HL-60 (cell line): Measurements from ENCODE around the gene SRRM3.

ENCODE experiments used
- DNase-seq, 2 experiments: peaks; one replicate each; pipeline ENCODE4 v3.0.0-alpha.2; 2010 to 2020; ENCODE audit warnings: low read depth in 1 of 2, low spot score in 1 of 2
- H3K27ac ChIP-seq: fragments of 250-450 bp; sonication (Bioruptor Pico); replicated peaks from 2 replicates; pipeline ENCODE4 v1.5.1; 2020; ENCODE audit warnings: mild to moderate bottlenecking, moderate library complexity
- H3K27me3 ChIP-seq: fragments of 250-450 bp; sonication (Bioruptor Pico); 2 replicates; pipeline ENCODE4 v1.5.1; 2021; ENCODE audit warnings: mild to moderate bottlenecking, moderate library complexity; ENCODE audit not compliant: insufficient read depth, poor library complexity, severe bottlenecking
- H3K4me3 ChIP-seq: replicated peaks from 2 replicates; pipeline ENCODE4 v1.5.1; 2011; ENCODE audit warnings: mild to moderate bottlenecking, control low read depth, low read length; ENCODE audit not compliant: insufficient read depth
- CTCF ChIP-seq: IDR thresholded peaks from one replicate; pipeline ENCODE4 v1.5.1; 2011; ENCODE audit warnings: low read length, control low read depth, inconsistent platforms; ENCODE audit not compliant: insufficient read depth
- GABPA ChIP-seq: IDR thresholded peaks from 2 replicates; pipeline ENCODE4 v1.6.1; 2012; ENCODE audit warnings: low read depth
- POLR2AphosphoS5 ChIP-seq: IDR thresholded peaks from 2 replicates; pipeline ENCODE4 v1.6.1; 2012; ENCODE audit warnings: low read depth
- SPI1 ChIP-seq: IDR thresholded peaks from 2 replicates; pipeline ENCODE4 v1.6.1; 2012; ENCODE audit warnings: low read depth, mild to moderate bottlenecking, borderline replicate concordance
- TF ChIP-seq, protein P1 (sequence below): IDR thresholded peaks from 2 replicates; pipeline ENCODE4 v1.6.1; 2012; ENCODE audit warnings: low read depth; ENCODE audit not compliant: insufficient replicate concordance

Gene SRRM3

GRCh38 chr7:76189276-76189675 is 12.4 kb upstream of the SRRM3 start:
- TF ChIP-seq CTCF: no peak
- TF ChIP-seq POLR2AphosphoS5: no peak
- no peak for TF ChIP-seq GABPA
- TF ChIP-seq, protein P1, sequence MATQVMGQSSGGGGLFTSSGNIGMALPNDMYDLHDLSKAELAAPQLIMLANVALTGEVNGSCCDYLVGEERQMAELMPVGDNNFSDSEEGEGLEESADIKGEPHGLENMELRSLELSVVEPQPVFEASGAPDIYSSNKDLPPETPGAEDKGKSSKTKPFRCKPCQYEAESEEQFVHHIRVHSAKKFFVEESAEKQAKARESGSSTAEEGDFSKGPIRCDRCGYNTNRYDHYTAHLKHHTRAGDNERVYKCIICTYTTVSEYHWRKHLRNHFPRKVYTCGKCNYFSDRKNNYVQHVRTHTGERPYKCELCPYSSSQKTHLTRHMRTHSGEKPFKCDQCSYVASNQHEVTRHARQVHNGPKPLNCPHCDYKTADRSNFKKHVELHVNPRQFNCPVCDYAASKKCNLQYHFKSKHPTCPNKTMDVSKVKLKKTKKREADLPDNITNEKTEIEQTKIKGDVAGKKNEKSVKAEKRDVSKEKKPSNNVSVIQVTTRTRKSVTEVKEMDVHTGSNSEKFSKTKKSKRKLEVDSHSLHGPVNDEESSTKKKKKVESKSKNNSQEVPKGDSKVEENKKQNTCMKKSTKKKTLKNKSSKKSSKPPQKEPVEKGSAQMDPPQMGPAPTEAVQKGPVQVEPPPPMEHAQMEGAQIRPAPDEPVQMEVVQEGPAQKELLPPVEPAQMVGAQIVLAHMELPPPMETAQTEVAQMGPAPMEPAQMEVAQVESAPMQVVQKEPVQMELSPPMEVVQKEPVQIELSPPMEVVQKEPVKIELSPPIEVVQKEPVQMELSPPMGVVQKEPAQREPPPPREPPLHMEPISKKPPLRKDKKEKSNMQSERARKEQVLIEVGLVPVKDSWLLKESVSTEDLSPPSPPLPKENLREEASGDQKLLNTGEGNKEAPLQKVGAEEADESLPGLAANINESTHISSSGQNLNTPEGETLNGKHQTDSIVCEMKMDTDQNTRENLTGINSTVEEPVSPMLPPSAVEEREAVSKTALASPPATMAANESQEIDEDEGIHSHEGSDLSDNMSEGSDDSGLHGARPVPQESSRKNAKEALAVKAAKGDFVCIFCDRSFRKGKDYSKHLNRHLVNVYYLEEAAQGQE: no peak
- TF ChIP-seq SPI1: no peak
- no peak overlapping the region for H3K27ac ChIP-seq
- no peak for DNase-seq
- H3K27me3 ChIP-seq: no peaks in the 10 kb centered on the region
- no peak overlapping the region for H3K4me3 ChIP-seq

GRCh38 chr7:76191783-76192240 is 9.9 kb upstream of the SRRM3 start:
- TF ChIP-seq, protein P1: no peak
- TF ChIP-seq GABPA (no peak), SPI1 (no peak), CTCF (no peak), POLR2AphosphoS5 (no peak)
- Histone ChIP-seq H3K27ac (no peak overlapping the region), H3K4me3 (no peak overlapping the region), H3K27me3 (no peaks in the 10 kb centered on the region)
- peak; percentile 20 to 37 for DNase-seq

GRCh38 chr7:76193466-76193865 is 8.2 kb upstream of the SRRM3 start:
- Histone ChIP-seq H3K4me3 (no peak overlapping the region), H3K27ac (no peak overlapping the region), H3K27me3 (no peaks in the 10 kb centered on the region)
- no peak for DNase-seq
- no peak for TF ChIP-seq CTCF
- no peak for TF ChIP-seq SPI1
- TF ChIP-seq GABPA: no peak
- TF ChIP-seq POLR2AphosphoS5: no peak
- TF ChIP-seq, protein P1: no peak
